Activated CD8-positive, alpha-beta T cell treated with anti-CD3 and anti-CD28 coated beads for 36 hours (primary cell): ENCODE measurements around the gene PDE4B. TPM values are rescaled to one million over a fixed set of nuclear protein-coding genes. Genes with fewer than 3 reads are reported as not detected.

ENCODE experiments used
- ATAC-seq: fragments of 200-7000 bp; cut with Tn5 transposase; one replicate; pipeline ENCODE4 v1.10.0; 2021; ENCODE audit warnings: mild to moderate bottlenecking, moderate library complexity
- CTCF ChIA-PET: fragments of 350-600 bp; sonication (Branson Sonifier 250); formaldehyde crosslinking; loops from one replicate; lab custom pipeline; 2021; ENCODE audit warnings: antibody characterized with exemption; lab: Charles Lee
- POLR2A ChIA-PET: fragments of 350-600 bp; sonication (Branson Sonifier 250); formaldehyde crosslinking; loops from one replicate; lab custom pipeline; 2021; ENCODE audit warnings: antibody characterized with exemption; lab: Charles Lee
- DNase-seq: peaks from one replicate; pipeline ENCODE4 v3.0.0-alpha.2; 2020
- H3K27ac Mint-ChIP-seq: one replicate; pipeline ENCODE4 v1.8.0; 2021; ENCODE audit warnings: mild to moderate bottlenecking, mixed read lengths
- H3K27me3 Mint-ChIP-seq: one replicate; pipeline ENCODE4 v1.8.0; 2021; ENCODE audit warnings: mixed read lengths
- H3K36me3 Mint-ChIP-seq: one replicate; pipeline ENCODE4 v1.8.0; 2021; ENCODE audit warnings: low read depth, mixed read lengths
- H3K4me1 Mint-ChIP-seq: one replicate; pipeline ENCODE4 v1.8.0; 2021; ENCODE audit warnings: low read depth, mixed read lengths
- H3K4me3 Mint-ChIP-seq: one replicate; pipeline ENCODE4 v1.8.0; 2021; ENCODE audit warnings: mild to moderate bottlenecking, moderate library complexity, mixed read lengths
- H3K9me3 Mint-ChIP-seq: one replicate; pipeline ENCODE4 v1.8.0; 2021; ENCODE audit warnings: mixed read lengths
- CTCF ChIP-seq: fragments of 200-600 bp; IDR thresholded peaks from one replicate; pipeline ENCODE4 v1.8.0; 2022; ENCODE audit warnings: antibody characterized with exemption, mild to moderate bottlenecking
- intact Hi-C: fragments of 100-400 bp; cut with micrococcal nuclease; formaldehyde crosslinking; loops from one replicate; pipeline ENCODE4 v1.10.0; 2022
- total RNA-seq, 2 experiments: library from RNA; stranded (reverse); gene quantifications; one replicate each; pipeline ENCODE4 v1.2.3, GENCODE V29; 2021

Gene PDE4B
- total RNA-seq, 2 experiments from 2014 or later, result 32.4 to 33.1 TPM

- Mint-ChIP-seq H3K4me1 (peaks cover 9% of the 10 kb centered on the region), H3K4me3 (no peak overlapping the region), H3K27ac (peak overlapping the region; percentile 19), H3K36me3 (no peaks in the 10 kb centered on the region), H3K9me3 (no peaks in the 10 kb centered on the region), H3K27me3 (no peaks in the 10 kb centered on the region)
- no peak for TF ChIP-seq CTCF
- peak; percentile 22 for DNase-seq
- POLR2A ChIA-PET, result no interaction called here
- CTCF ChIA-PET, result interaction anchor here (1.0 to 2.0 kb wide), 2 partner anchors 10 to 28 kb away, joined by 3 to 11 read pairs; no protein-coding TSS in a partner anchor
- intact Hi-C loops, result no loop called here
- ATAC-seq, result peak; percentile 89
Observed at GRCh38 chr1:66214901-66215300, 422.2 kb downstream of the PDE4B start.

GRCh38 chr1:66217021-66217420 is 424.3 kb downstream of the PDE4B start:
- no peak for ATAC-seq
- no peak for TF ChIP-seq CTCF
- H3K27me3 Mint-ChIP-seq, result no peaks in the 10 kb centered on the region
- no peaks in the 10 kb centered on the region for H3K36me3 Mint-ChIP-seq
- H3K27ac Mint-ChIP-seq, result no peak overlapping the region
- H3K4me1 Mint-ChIP-seq, result peaks cover 9% of the 10 kb centered on the region
- POLR2A ChIA-PET, result no interaction called here
- DNase-seq, result no peak
- H3K9me3 Mint-ChIP-seq, result no peaks in the 10 kb centered on the region
- intact Hi-C loops, result no loop called here
- CTCF ChIA-PET, result interaction anchor here (1.6 kb wide), 2 partner anchors 25 to 229 kb away, joined by 6 to 9 read pairs; no protein-coding TSS in a partner anchor
- no peak overlapping the region for H3K4me3 Mint-ChIP-seq

GRCh38 chr1:66217561-66217960 is 424.9 kb downstream of the PDE4B start:
- Mint-ChIP-seq H3K9me3 (no peaks in the 10 kb centered on the region), H3K4me1 (peaks cover 9% of the 10 kb centered on the region), H3K27me3 (no peaks in the 10 kb centered on the region), H3K4me3 (no peak overlapping the region), H3K36me3 (no peaks in the 10 kb centered on the region), H3K27ac (no peak overlapping the region)
- no peak for TF ChIP-seq CTCF
- intact Hi-C loops, result no loop called here
- CTCF ChIA-PET, result interaction anchor here (1.3 to 1.6 kb wide), 3 partner anchors 15 to 229 kb away, joined by 3 to 9 read pairs (median 6); no protein-coding TSS in a partner anchor
- DNase-seq (no peak), ATAC-seq (no peak)
- POLR2A ChIA-PET, result no interaction called here

GRCh38 chr1:66220477-66220876 is 427.8 kb downstream of the PDE4B start:
- H3K9me3 Mint-ChIP-seq, result no peaks in the 10 kb centered on the region
- intact Hi-C loops, result no loop called here
- CTCF ChIA-PET, result no interaction called here
- no peaks in the 10 kb centered on the region for H3K36me3 Mint-ChIP-seq
- no peak overlapping the region for H3K4me3 Mint-ChIP-seq
- H3K4me1 Mint-ChIP-seq, result no peaks in the 10 kb centered on the region
- no peaks in the 10 kb centered on the region for H3K27me3 Mint-ChIP-seq
- DNase-seq, result no peak
- no peak for TF ChIP-seq CTCF
- no peak for ATAC-seq
- H3K27ac Mint-ChIP-seq, result no peak overlapping the region
- POLR2A ChIA-PET, result no interaction called here

- DNase-seq (no peak), ATAC-seq (peak; percentile 24)
- POLR2A ChIA-PET, result no interaction called here
Observed at GRCh38 chr1:66223681-66224080, 431.0 kb downstream of the PDE4B start.

More at GRCh38 chr1:66223681-66224080, 431.0 kb downstream of the PDE4B start:
- H3K27me3 Mint-ChIP-seq, result no peaks in the 10 kb centered on the region
- H3K4me1 Mint-ChIP-seq, result no peaks in the 10 kb centered on the region
- H3K36me3 Mint-ChIP-seq, result no peaks in the 10 kb centered on the region
- H3K9me3 Mint-ChIP-seq, result no peaks in the 10 kb centered on the region
- TF ChIP-seq CTCF, result no peak
- H3K27ac Mint-ChIP-seq, result no peak overlapping the region
- H3K4me3 Mint-ChIP-seq, result no peak overlapping the region
- CTCF ChIA-PET, result interaction anchor here (6.8 kb wide), 1 partner anchor 19 kb away, joined by 35 read pairs; no protein-coding TSS in a partner anchor
- intact Hi-C loops, result no loop called here
